ENCODE measurements around the gene SARM1.
A peak's percentile ranks its signal among the peaks of the same experiment; 100 is the strongest.

SARM1 gene

GRCh38 chr17:28341516-28341915 is 30.0 kb upstream of the SARM1 start:
- DNase-seq (ENCODE audit: low read depth): no peak

DNA sequence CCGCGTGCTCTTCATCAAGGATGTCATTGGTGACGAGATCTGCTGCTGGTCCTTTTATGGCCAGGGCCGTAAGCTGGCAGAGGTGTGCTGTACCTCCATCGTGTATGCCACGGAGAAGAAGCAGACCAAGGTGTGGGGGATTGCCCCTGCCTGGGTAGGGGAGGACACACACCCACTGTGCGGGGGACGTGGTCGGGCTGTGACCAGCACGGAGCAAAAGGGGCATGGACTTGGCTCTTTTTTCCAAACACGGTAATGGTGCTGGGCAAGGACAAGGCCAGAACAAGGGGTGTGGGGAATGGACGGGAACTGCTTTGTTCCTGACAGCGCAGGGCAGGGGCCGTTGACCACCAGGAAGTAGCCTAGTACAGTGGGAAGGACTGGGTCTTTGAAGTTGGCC is 29.2 kb upstream of the SARM1 start:
- DNase-seq (ENCODE audit: low read depth): no peak

DNA sequence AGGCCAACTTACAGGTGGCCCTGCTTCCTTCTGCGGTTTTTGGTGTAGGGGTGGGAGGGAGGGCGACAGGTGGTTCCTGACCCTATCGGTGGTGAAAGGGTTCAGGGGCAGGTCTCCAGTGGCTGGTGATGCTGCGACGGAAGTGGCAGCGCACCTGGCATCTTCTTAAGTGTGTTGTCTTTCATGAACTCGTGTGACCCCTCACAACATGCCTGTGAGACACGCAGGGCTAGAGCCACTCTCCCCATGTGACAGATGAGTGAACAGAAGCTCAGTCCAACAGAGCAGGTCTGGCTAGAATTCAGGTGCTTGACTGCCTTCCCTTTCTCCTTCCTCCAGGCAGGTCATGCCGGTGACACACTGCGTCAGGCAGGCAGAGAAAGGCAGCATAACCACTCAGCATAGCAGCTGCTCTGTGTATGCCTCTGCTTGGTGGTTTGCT is 28.0 kb upstream of the SARM1 start:
- no peak for DNase-seq (ENCODE audit: low read depth)

- no peak for DNase-seq (ENCODE audit: low read depth)
Observed at GRCh38 chr17:28344011-28344410, 27.5 kb upstream of the SARM1 start.

DNA sequence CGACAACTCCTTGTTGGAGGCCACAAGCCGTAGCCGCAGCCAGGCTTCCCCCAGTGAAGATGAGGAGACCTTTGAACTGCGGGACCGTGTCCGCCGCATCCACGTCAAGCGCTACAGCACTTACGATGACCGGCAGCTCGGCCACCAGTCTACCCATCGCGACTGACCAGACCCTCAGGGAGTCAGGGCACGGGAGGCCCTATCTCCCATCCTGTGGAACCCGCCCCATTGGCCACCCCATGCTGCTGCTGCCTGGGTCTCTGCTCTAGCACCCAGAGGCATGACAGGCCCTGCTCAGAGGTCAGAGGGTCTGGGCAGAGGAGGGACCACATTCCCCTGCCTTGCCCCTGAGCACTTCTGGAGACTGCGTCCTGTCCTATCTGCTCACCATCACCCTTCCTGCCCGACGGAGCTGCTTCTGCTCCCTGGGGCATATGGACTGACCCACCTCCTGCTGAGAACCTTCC is 27.0 kb upstream of the SARM1 start:
- no peak for DNase-seq (ENCODE audit: low read depth)

GRCh38 chr17:28345419-28346198 is 25.9 kb upstream of the SARM1 start:
- no peak for DNase-seq (ENCODE audit: low read depth)

DNA sequence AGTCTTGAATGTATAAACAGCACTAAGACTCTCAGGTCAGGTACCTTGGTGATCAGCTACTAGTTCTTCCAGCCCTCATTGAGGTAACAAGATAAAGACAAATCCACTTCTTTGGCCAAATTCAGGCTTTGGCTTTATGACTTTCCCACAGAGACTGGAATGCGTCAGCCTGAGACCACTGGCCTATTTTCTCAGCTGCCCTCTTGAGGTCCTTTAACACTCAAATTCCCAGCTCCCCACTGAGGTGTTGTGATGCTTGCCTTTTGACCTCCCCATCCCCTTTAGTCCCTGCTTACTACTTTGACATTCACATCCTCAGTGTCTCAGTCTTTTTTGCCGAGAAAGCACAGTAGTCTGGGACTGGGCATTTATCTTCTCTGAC is 25.3 kb upstream of the SARM1 start:
- DNase-seq (ENCODE audit: low read depth): no peak

DNA sequence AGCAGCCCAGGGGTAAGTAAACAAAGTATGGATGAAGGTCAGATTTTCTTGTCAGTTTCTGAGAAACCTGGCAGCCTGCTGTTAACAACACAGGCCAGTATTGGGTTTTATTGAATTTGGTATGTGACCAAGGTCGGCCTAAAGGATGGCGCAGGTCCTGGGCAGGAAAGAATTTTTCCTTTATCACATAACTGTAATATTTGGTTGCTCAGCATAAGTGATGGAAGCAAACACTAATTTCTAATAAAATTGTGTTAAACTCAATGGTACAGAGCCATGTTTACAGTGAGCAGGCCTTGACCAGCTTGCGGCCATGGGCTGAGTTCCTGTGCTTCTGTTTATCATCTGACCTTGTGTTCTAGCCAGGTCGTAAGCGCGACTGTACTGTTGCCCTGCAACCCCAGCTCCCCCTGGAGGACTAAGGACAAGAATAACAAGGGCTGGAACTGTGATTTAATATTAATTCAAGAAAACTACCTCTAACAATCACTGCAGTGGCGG is 24.7 kb upstream of the SARM1 start:
- no peak for DNase-seq (ENCODE audit: low read depth)

DNA sequence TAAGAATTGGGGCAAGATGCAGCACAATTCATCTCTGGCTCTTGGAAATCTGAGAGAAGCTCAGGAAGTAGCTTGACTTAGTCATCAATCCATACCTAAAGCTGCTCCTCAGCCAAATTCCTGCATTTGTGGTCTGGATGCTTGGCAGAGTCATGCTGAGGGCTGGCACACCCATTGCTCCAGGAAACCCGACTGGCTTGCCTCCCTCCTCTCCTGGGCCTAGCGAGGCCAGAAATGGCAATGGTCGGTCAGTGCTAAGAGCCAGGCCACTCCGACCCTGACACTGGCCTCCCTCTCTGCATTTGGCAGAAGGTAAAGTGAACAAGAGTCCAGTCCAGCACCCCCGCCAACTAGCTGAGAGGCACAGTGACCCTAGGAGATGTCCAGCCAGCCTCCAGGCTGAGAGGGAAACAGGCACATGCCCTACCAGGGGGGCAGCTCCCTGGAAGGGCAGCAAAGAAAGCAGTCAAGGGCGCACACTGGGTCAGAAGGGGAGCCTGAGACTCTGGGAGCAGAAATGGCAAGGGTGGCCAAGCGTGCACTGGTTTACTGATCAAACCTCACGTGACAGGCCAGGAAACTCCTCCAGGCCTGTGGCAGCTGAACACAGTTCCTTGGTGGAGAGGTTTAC is 24.1 kb upstream of the SARM1 start:
- DNase-seq (ENCODE audit: low read depth): peak; percentile 97

- no peak for DNase-seq (ENCODE audit: low read depth)
Observed at GRCh38 chr17:28348979-28349378, 22.5 kb upstream of the SARM1 start.

DNA sequence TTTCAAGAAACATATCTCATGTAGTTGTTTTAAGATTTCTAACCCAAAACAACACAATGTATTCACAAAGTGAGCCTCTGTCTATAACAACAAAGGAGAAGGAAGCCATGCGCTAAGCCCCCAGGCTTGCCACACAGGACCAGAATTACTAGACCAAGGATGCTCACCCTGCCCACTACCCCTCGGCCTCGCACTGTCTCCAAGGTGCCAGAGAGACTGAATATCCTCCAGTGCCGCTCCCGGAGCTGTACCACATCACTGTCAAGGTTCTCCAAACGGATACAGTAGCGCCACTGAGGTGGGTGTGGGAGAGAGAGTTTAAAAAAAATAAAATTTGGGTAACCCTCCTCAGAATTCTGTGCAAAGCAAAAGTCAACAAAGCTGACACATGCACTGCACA is 21.2 kb upstream of the SARM1 start:
- DNase-seq (ENCODE audit: low read depth): no peak

DNA sequence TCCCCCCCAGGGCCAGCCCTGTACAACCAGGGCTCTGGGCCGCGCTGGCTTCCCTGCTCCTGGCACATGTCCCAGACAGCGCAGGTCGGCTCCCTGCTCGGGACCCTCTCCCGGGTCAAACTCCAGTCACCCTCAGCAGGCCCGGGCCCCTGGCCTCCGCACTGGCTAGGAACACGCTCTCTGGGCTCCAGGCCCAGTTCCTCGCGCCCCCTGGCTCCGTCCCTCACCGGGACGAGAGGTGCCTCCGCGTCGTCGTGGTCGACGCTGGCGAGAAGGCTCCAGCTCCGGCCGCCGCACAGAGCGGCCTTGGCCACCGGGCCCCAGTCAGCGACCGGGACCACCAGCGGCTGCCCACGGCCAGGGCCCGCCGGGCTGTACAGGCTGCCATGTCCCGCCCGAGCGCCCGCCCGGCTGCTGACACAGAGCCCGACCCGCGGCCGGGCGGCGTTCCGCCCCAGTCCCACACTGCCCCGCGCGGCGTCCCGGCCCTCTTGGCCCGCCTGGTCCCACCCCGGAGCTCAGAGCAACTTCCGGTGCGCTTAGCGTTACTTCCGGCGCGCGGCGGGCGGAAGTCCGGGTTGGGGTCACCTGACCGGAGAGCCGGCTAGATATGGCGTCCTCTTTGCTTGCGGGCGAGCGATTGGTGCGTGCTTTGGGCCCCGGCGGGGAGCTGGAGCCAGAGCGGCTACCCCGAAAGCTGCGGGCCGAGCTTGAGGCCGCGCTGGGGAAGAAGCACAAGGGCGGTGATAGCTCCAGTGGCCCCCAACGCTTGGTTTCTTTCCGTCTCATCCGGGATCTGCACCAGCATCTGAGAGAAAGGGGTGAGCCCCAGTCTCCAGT is 14.2 kb upstream of the SARM1 start, which contains the start of gene POLDIP2:
POLDIP2 (minus strand) TSS at position 467 of the 840 bp plus-strand sequence; CDS start at position 388, 79 bp downstream.
- peak; percentile 97 for DNase-seq (ENCODE audit: low read depth)

DNA sequence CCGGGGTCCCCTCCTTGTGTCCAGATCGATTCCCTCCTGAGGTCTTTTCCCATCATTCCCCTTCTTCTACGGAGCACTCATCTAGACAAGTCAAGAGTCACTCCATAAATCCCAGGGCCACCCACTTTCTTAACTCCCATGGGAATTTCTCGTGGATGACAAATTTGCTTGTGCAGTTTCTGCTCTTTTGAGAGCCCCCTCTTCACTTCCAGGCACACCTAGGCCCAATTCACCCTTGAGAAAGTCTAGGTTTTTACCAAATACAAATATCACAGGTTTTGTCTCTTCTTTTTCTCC is 13.6 kb upstream of the SARM1 start:
- no peak for DNase-seq (ENCODE audit: low read depth)

- DNase-seq (ENCODE audit: low read depth): no peak
Observed at GRCh38 chr17:28363186-28363585, 8.3 kb upstream of the SARM1 start.

DNA sequence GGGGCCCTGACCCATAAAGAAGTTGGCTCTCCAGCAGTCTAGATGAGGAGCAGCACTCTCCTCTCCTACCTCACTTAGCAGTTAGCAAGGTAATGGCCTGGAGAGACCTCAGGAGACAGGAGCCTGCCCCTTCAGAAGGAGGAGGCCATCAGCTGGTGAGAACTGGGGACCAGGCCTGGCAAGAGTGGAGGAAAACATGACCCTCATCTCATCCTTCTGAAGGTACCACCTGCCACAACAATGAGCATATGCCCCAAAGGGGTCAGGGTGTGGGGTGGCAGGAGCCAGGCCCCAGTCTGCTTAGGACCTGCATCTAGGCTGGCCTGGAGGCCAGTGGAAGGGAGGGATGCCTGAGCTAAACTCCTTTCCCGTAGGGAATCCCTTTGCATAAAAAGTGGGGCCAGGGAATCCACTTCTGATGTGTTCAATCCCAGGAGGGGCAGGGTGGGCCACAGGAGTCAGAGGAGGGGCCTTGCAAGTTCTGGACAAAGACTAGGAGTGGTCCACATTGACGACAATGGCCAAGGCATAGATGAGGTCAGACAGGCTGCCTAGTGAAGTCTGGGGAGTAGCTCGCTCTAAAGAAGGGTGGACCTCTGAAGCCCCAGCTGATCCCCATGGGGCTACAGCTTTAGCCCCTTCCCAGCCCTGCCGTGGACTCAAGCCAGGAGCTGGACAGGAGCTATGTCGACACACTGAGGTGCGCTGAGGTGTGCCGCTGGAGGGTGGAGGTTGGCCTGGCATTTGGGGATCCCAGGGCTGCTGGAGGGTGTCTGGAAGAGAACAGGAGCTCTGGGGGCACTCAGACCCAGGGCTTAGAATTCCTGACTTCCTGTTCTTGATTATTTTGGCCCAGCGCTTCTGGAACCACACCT is 7.5 kb upstream of the SARM1 start:
- no peak for DNase-seq (ENCODE audit: low read depth)

DNA sequence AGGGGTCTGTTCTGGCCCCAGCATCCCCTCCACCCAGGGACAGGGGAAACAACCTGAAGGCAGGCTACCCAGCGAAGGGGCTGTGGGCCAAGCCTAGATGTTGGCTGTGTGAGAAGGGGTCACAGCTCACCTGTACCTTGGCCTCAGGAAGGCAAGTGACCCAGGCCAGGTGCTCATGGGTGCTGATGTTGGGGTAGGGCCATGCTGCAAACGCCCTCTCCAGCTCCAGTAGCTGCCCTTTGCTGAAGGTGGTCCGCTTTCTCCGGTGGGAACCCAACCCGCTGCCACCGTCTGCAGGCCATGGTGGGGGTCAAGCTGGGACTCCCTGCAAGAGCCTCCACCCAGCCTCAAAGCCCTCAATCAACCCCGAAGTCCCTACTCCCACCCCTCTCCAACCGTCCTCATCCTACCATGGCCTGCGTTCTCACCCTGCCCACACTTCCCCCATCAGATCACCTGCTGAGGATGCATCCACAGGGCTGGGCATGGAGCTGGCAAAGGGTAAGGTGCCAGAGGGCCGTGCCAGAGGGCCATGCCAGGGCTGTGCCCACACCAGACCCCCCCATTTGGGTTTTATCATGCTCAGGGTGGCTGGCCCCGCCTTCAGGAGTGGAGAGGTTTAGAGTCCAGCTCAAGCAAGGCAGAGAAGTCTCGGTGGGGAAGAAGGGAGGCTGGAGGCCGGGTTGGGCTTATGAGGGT is 6.7 kb upstream of the SARM1 start, which contains the start of gene SEBOX:
SEBOX (minus strand) TSS at position 535 of the 699 bp plus-strand sequence; CDS start at position 487, 48 bp downstream.
- DNase-seq (ENCODE audit: low read depth): no peak

- DNase-seq (ENCODE audit: low read depth): no peak
Observed at GRCh38 chr17:28365487-28365886, 6.0 kb upstream of the SARM1 start.

DNA sequence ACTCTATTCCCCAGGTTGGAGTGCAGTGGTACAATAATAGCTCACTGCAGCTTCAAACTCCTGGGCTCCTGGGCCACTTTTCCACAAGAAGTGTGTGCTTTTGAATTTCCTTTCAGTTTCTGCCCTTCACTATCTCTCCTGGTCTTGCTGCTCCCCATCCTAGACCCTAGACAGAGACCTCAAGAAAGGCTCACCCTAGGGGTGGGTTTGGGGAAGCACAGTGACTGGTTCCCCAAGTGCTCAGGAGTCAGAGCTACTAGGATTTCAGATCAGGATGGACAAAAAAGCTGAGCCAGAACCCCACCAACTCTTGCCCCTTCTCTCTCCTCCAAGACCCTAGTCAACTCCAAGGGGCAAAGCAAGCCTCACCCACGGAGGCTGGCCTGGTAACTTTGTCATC is 4.9 kb upstream of the SARM1 start:
- DNase-seq (ENCODE audit: low read depth): no peak

DNA sequence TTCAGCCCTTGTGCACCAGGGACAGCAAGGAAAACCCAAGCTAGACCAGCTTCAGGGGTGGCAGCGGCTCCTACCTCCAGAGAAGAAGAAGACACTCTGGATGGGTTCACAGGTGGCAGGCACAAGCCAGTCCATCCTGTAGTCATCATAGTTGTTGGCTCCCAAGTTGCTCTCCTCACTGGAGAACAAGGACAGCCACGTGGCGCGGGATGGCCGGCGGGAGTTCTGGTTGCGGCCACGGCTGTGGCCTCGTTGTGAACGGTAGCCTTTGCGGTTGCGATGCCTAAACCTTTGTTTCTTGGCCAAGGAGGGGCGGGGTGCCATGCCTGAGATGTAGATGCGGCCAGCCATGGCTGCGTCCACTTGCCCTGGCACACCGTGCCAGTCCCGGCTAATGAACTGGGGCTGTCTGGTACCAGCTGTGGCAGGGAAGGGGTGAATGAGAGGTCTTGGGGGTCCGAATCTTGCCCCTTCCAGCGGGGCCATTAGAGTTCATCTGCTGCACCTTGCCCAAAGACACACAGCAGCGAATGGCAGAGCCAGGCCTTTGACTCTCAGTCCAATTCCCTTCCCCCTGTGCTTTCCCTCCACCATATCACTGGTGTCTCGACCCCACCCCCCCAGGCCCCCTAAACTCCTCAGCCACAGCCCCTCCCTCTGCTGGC is 3.7 kb upstream of the SARM1 start:
- DNase-seq (ENCODE audit: low read depth): no peak

DNA sequence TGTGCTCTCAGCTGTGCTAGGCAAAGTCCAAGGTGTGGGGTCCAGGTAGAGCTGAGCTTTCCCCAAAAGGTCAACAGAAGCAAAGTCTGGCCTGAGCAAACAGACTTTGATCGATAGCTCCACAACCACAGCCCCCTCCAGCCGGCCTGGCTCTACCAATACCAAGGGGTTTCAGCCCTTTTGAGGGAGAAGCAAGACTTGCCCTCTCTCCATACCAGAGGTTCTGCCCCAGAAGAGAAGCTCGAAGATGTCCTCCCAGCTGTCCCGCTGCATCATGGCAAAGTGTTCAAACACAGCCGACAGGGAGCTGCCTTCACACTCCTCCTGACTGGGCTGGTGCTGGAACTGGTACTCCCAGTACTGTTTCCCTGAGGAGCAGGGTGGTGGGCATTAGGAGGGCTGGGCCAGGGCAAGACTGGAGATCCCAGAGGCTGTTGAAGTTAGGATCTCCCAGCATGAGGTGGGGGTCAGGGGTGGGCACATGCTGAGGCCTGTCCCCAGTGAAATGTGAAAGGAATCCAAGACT is 3.1 kb upstream of the SARM1 start:
- no peak for DNase-seq (ENCODE audit: low read depth)
